Gastrocnemius medialis (tissue), 4 donors: Measurements from ENCODE around the gene TFF1.

ENCODE experiments used
- CTCF ChIP-seq, 5 experiments: fragments of 450-650 bp in 3 of 5; fragments of 200-600 bp in 2 of 5; sonication (generic) in 2 of 5; IDR thresholded peaks in 4 of 5; conservative IDR thresholded peaks in 1 of 5; 1 replicate in 4 of 5; 2 replicates in 1 of 5; pipeline ENCODE4 v1.5.1; 2016 to 2019; ENCODE audit warnings: antibody characterized with exemption in 5 of 5, mild to moderate bottlenecking in 3 of 5, moderate library complexity in 3 of 5
- POLR2A ChIP-seq, 2 donors: fragments of 450-650 bp; IDR thresholded peaks; one replicate each; pipeline ENCODE4 v1.6.1; 2017; ENCODE audit warnings: antibody characterized with exemption in 2 of 2, mild to moderate bottlenecking in 2 of 2, moderate library complexity in 2 of 2

- TF ChIP-seq CTCF (IDR thresholded peaks at IDR 0.05 in 4 of 5, conservative IDR thresholded peaks at IDR 0.05 in 1 of 5) (no peak), POLR2A (IDR thresholded peaks at IDR 0.05) (no peak)
Measured at GRCh38 chr21:42376338-42376982, 10.1 kb upstream of the TFF1 start.
